Stimulated activated CD4-positive, alpha-beta T cell treated with anti-CD3 and anti-CD28 coated beads, Interleukin-1b, Interleukin-23, amount 100 ng/mL, for 4 hours (primary cell): ENCODE data around the gene MYH3.

Experiments
- DNase-seq, 2 donors: peaks; one replicate each; pipeline ENCODE4 v3.0.0-alpha.2; 2020; ENCODE audit warnings: low read depth in 2 of 2

MYH3 gene

GRCh38 chr17:10614536-10615155, 42.5 kb downstream of the MYH3 start:
- no peak for DNase-seq

GRCh38 chr17:10613775-10614513, 43.2 kb downstream of the MYH3 start:
- no peak for DNase-seq

- no peak for DNase-seq
Measured at GRCh38 chr17:10612957-10613744, 44.0 kb downstream of the MYH3 start.

- DNase-seq, result no peak
Measured at GRCh38 chr17:10610884-10611283, 46.2 kb downstream of the MYH3 start.

- no peak for DNase-seq
Measured at GRCh38 chr17:10608244-10608643, 48.9 kb downstream of the MYH3 start.

GRCh38 chr17:10606110-10606509, 51.0 kb downstream of the MYH3 start:
- DNase-seq, result no peak

GRCh38 chr17:10605221-10605783, 51.8 kb downstream of the MYH3 start:
- no peak for DNase-seq

GRCh38 chr17:10604521-10604920, 52.6 kb downstream of the MYH3 start:
- DNase-seq, result no peak

GRCh38 chr17:10603931-10604330, 53.2 kb downstream of the MYH3 start:
- DNase-seq, result no peak

- no peak for DNase-seq
Measured at GRCh38 chr17:10600571-10600970, 56.5 kb downstream of the MYH3 start.

GRCh38 chr17:10598621-10599020, 58.5 kb downstream of the MYH3 start:
- DNase-seq, result no peak

GRCh38 chr17:10589553-10590145, 67.5 kb downstream of the MYH3 start:
- no peak for DNase-seq

GRCh38 chr17:10585529-10585928, 71.6 kb downstream of the MYH3 start:
- no peak for DNase-seq

- no peak for DNase-seq
Measured at GRCh38 chr17:10583834-10584233, 73.3 kb downstream of the MYH3 start.

GRCh38 chr17:10579270-10579669, 77.8 kb downstream of the MYH3 start:
- DNase-seq, result no peak
